HepG2 (cell line): Measurements from ENCODE around the gene KCNJ4. TPM values are rescaled to one million over a fixed set of nuclear protein-coding genes. Genes with fewer than 3 reads are reported as not detected.
A peak's percentile ranks its signal among the peaks of the same experiment; 100 is the strongest.

Experiments used
- ARNT ChIP-seq: fragments of 450-650 bp; IDR thresholded peaks from 2 replicates; pipeline ENCODE4 v1.6.1; 2017
- CEBPB ChIP-seq: IDR thresholded peaks from 2 replicates; pipeline ENCODE4 v1.6.1; 2011; ENCODE audit warnings: low read depth, low read length, improper control_type of control experiment, borderline replicate concordance
- CEBPG ChIP-seq: IDR thresholded peaks from 2 replicates; pipeline ENCODE4 v1.6.1; 2016
- CREM ChIP-seq, 2 experiments: sonication (generic) in 1 of 2; formaldehyde crosslinking in 1 of 2; IDR thresholded peaks; 2 replicates each; pipeline versions ENCODE4 v1.4.0 to v1.6.1; 2016 to 2020; ENCODE audit warnings: antibody characterized with exemption in 1 of 2, mild to moderate bottlenecking in 1 of 2, missing genetic modification reagents in 1 of 2
- FOXK1 ChIP-seq: sonication (generic); formaldehyde crosslinking; IDR thresholded peaks from 2 replicates; pipeline ENCODE4 v1.4.0; 2020; ENCODE audit warnings: low read depth, missing genetic modification reagents, borderline replicate concordance
- HNF4A ChIP-seq: sonication (generic); formaldehyde crosslinking; IDR thresholded peaks from 2 replicates; pipeline ENCODE4 v1.4.0; 2020; ENCODE audit warnings: missing genetic modification reagents
- ISX ChIP-seq: sonication (generic); formaldehyde crosslinking; conservative IDR thresholded peaks from 2 replicates; pipeline ENCODE4 v1.5.0; 2020; ENCODE audit warnings: missing genetic modification reagents
- MAF1 ChIP-seq: sonication (generic); formaldehyde crosslinking; IDR thresholded peaks from 2 replicates; pipeline ENCODE4 v1.5.0; 2020; ENCODE audit warnings: missing genetic modification reagents, borderline replicate concordance
- NFE2 ChIP-seq: sonication (generic); formaldehyde crosslinking; IDR thresholded peaks from 2 replicates; pipeline ENCODE4 v1.4.0; 2020; ENCODE audit warnings: missing genetic modification reagents
- NPAS2 ChIP-seq: sonication (generic); formaldehyde crosslinking; IDR thresholded peaks from 2 replicates; pipeline ENCODE4 v1.8.0; 2022; ENCODE audit warnings: mild to moderate bottlenecking, missing genetic modification reagents, borderline replicate concordance
- PHB2 ChIP-seq: fragments of 450-650 bp; IDR thresholded peaks from 2 replicates; pipeline ENCODE4 v1.6.1; 2018; ENCODE audit not compliant: partially characterized antibody
- RARA ChIP-seq: IDR thresholded peaks from 2 replicates; pipeline ENCODE4 v1.6.1; 2016; ENCODE audit warnings: missing genetic modification reagents, missing compliant biosample characterization
- RFXAP ChIP-seq: sonication (generic); formaldehyde crosslinking; IDR thresholded peaks from 2 replicates; pipeline ENCODE4 v1.4.0; 2020; ENCODE audit warnings: missing genetic modification reagents, borderline replicate concordance
- RXRB ChIP-seq: IDR thresholded peaks from 2 replicates; pipeline ENCODE4 v1.6.1; 2016; ENCODE audit warnings: borderline replicate concordance, missing genetic modification reagents, missing compliant biosample characterization
- TMF1 ChIP-seq: sonication (generic); formaldehyde crosslinking; IDR thresholded peaks from 2 replicates; pipeline ENCODE4 v1.8.1; 2022; ENCODE audit warnings: low read depth, missing genetic modification reagents
- ZBTB34 ChIP-seq: sonication (generic); formaldehyde crosslinking; IDR thresholded peaks from 2 replicates; pipeline ENCODE4 v1.8.0; 2022; ENCODE audit warnings: mild to moderate bottlenecking, missing genetic modification reagents
- ZBTB7A ChIP-seq: sonication (generic); formaldehyde crosslinking; IDR thresholded peaks from 2 replicates; pipeline ENCODE4 v1.8.0; 2022; ENCODE audit warnings: mild to moderate bottlenecking, missing genetic modification reagents
- ZNF281 ChIP-seq: sonication (generic); formaldehyde crosslinking; IDR thresholded peaks from 2 replicates; pipeline ENCODE4 v1.4.0; 2020; ENCODE audit warnings: missing genetic modification reagents, borderline replicate concordance
- ZNF556 ChIP-seq: sonication (generic); formaldehyde crosslinking; IDR thresholded peaks from 2 replicates; pipeline ENCODE4 v1.4.0; 2020; ENCODE audit warnings: mild to moderate bottlenecking, missing genetic modification reagents, borderline replicate concordance
- polyA plus RNA-seq, 8 experiments: library from polyadenylated mRNA; depleted of rRNA in 3 of 8; stranded (reverse) in 7 of 8; unstranded in 1 of 8; fragments of >200 nt; fragmentation: Illumina TruSeq in 4 of 8; extraction: Trizol in 4 of 8; gene quantifications; 2 replicates each; pipeline versions ENCODE4 v1.2.1 to v1.2.3, GENCODE V29; 2011 to 2016; ENCODE audit warnings: low read depth in 4 of 8, missing spikeins in 1 of 8, mixed read lengths in 1 of 8; ENCODE audit not compliant: insufficient read depth in 1 of 8
- total RNA-seq, 5 experiments: library from RNA; depleted of rRNA; stranded (reverse); fragments of >200 nt; fragmentation: Illumina TruSeq; extraction: Trizol; gene quantifications; 2 replicates each; pipeline ENCODE4 v1.2.3, GENCODE V29; 2016; ENCODE audit warnings: low read depth in 1 of 5
- TF ChIP-seq, protein P1 (sequence below): sonication (generic); formaldehyde crosslinking; IDR thresholded peaks from 2 replicates; pipeline ENCODE4 v1.5.0; 2020; ENCODE audit warnings: missing genetic modification reagents, mild to moderate bottlenecking, borderline replicate concordance
- TF ChIP-seq, protein P2 (sequence below): fragments of 450-650 bp; IDR thresholded peaks from 2 replicates; pipeline ENCODE4 v1.6.1; 2017
- TF ChIP-seq, protein P3 (sequence below): IDR thresholded peaks from 2 replicates; pipeline ENCODE4 v1.6.1; 2016; ENCODE audit warnings: missing compliant biosample characterization, missing genetic modification reagents, borderline replicate concordance

The KCNJ4 gene
- total and polyA plus RNA-seq, 2 of the 13 experiments (the other 11 are each of a cell fraction or from before 2014, with no cell fraction given), result not detected

- TF ChIP-seq FOXK1 (CRISPR knock-in tag) (no peak), MAF1 (CRISPR knock-in tag) (no peak), RXRB (peak; percentile 83), ARNT (no peak), RFXAP (peak; percentile 42; the same call in 1 of the 2 replicates), HNF4A (CRISPR knock-in tag) (peak; percentile 40; the same call in 1 of the 2 replicates), CEBPG (peak; percentile 49; the same call in 1 of the 2 replicates), PHB2 (no peak), ZBTB7A (CRISPR knock-in tag) (no peak), CREM (IDR thresholded peaks at IDR 0.05) (no peak), CREM (CRISPR knock-in tag; IDR thresholded peaks at IDR 0.05) (no peak), ISX (no peak), NFE2 (CRISPR knock-in tag) (no peak), NPAS2 (CRISPR knock-in tag) (no peak), ZBTB34 (CRISPR knock-in tag) (peak; percentile 33; the same call in 1 of the 2 replicates), ZNF281 (CRISPR knock-in tag) (peak; percentile 43; the same call in 1 of the 2 replicates), RARA (CRISPR knock-in tag) (0 out of 2 replicates have a peak, but pooled peaks have one; percentile 6), TMF1 (no peak), ZNF556 (CRISPR knock-in tag) (0 out of 2 replicates have a peak, but pooled peaks have one; percentile 26), CEBPB (0 out of 2 replicates have a peak, but pooled peaks have one; percentile 7)
- TF ChIP-seq, protein P1, sequence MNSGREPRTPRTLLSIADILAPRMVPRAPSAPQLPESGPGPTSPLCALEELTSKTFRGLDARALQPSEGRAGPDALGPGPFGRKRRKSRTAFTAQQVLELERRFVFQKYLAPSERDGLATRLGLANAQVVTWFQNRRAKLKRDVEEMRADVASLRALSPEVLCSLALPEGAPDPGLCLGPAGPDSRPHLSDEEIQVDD (CRISPR knock-in tag), result no peak
- TF ChIP-seq, protein P2, sequence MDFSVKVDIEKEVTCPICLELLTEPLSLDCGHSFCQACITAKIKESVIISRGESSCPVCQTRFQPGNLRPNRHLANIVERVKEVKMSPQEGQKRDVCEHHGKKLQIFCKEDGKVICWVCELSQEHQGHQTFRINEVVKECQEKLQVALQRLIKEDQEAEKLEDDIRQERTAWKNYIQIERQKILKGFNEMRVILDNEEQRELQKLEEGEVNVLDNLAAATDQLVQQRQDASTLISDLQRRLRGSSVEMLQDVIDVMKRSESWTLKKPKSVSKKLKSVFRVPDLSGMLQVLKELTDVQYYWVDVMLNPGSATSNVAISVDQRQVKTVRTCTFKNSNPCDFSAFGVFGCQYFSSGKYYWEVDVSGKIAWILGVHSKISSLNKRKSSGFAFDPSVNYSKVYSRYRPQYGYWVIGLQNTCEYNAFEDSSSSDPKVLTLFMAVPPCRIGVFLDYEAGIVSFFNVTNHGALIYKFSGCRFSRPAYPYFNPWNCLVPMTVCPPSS, result no peak
- TF ChIP-seq, protein P3, sequence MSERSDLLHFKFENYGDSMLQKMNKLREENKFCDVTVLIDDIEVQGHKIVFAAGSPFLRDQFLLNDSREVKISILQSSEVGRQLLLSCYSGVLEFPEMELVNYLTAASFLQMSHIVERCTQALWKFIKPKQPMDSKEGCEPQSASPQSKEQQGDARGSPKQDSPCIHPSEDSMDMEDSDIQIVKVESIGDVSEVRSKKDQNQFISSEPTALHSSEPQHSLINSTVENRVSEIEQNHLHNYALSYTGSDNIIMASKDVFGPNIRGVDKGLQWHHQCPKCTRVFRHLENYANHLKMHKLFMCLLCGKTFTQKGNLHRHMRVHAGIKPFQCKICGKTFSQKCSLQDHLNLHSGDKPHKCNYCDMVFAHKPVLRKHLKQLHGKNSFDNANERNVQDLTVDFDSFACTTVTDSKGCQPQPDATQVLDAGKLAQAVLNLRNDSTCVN (CRISPR knock-in tag), result no peak
Measured at GRCh38 chr22:38423512-38424503, 31.2 kb downstream of the KCNJ4 start (continued).
